NCI-H1694 (cell line): ENCODE data around the gene DPY19L2.
"Not testable (repeated sequence)": the region's sequence is repeated elsewhere in the genome, so short reads cannot be mapped to it uniquely, and the experiment has no call there.

Experiments
- DNase-seq: peaks from one replicate; lab custom pipeline; 2025; lab: John Stamatoyannopoulos, UW

Gene DPY19L2

GRCh38 chr12:63668028-63668799 is at the start of gene DPY19L2:
Gene DPY19L2 (minus strand): TSS chr12:63668493. CDS start chr12:63668393, 100 bp downstream.
- DNase-seq, result no peak

DNA sequence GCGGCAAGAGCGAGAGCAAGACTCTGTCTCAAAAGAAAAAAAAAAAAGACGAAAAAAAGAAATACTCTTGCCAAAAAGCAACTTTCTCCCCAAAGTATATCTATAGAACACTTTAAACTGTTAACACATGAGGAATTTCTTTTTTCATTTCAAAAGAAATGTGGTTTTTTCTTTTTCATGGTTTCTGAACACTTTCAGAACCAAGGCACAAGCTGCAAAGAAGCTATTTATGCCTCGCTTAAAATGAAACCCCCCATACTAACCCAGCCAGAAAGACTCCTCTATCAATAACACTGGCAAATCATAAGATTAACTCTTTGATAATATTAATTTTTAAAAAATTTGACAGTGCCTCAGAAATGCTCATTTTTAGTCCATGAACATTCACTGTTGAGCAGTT is 48.6 kb upstream of the DPY19L2 start:
- not testable (repeated sequence) for DNase-seq

GRCh38 chr12:63715107-63715625 is 46.9 kb upstream of the DPY19L2 start:
- not testable (repeated sequence) for DNase-seq

DNA sequence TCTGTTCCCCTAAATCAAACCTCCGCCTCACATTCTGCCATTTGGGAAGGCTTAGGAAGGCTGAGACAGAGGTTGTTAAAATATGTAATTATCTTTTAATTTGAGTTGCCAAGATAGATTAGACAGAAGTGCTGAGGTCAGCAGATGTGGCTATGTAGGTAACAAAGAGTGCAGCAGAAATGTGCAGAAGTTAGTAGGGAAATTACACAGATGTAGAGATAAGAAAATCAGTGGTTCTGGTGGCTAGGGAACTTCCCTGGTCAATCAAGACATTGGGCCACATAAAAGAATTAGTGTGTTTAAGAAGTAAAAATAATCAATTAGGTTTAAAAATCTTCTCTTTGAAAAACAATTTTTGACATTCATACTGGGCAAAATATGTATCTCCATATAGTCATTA is 46.1 kb upstream of the DPY19L2 start:
- DNase-seq, result not testable (repeated sequence)

- not testable (repeated sequence) for DNase-seq
Observed at GRCh38 chr12:63713681-63714075, 45.4 kb upstream of the DPY19L2 start.

GRCh38 chr12:63712979-63713680 is 44.8 kb upstream of the DPY19L2 start:
- DNase-seq, result not testable (repeated sequence)

- DNase-seq, result not testable (repeated sequence)
Observed at GRCh38 chr12:63712376-63712974, 44.2 kb upstream of the DPY19L2 start.

- not testable (repeated sequence) for DNase-seq
Observed at GRCh38 chr12:63711339-63711738, 43.0 kb upstream of the DPY19L2 start.

DNA sequence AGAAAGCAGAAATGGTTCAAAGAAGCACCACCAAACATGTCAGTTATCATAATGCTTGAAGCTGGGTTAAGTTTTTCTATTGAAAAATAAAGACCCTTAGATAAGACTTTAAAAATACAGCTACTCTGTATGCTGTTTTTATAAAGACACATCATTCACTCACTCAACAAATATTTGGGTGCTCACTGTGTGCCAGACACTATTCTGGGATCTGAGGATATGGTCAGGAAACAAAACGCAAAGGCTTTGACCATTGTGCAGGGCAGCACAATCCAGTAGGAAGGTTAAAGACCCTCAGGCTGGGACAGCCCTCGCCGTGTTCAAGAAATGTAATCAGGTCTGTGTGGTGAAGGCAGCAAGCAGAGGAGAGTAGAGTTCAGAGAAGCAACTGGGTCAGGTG is 38.0 kb upstream of the DPY19L2 start:
- no peak for DNase-seq

- not testable (repeated sequence) for DNase-seq
Observed at GRCh38 chr12:63699678-63700382, 31.5 kb upstream of the DPY19L2 start.

GRCh38 chr12:63699011-63699410 is 30.7 kb upstream of the DPY19L2 start:
- not testable (repeated sequence) for DNase-seq

- not testable (repeated sequence) for DNase-seq
Observed at GRCh38 chr12:63690837-63691236, 22.5 kb upstream of the DPY19L2 start.

DNA sequence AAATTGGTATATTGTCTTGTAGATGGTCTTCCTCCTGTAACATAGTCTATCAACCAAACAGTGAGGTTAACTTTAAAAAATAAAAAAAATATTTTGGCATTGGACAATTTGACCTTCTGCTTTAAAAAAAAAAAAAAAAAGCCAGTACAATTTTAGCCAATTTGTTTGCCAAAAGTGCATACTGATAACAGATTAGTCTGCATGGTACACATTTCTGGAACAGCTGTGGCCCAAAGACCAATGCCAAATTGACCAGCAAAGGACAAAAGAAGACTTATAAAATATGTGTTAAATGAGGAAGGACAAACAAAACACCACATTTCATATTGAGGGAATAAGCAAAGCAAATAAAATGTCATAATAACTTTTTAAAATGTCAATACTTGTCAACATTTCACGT is 20.8 kb upstream of the DPY19L2 start:
- DNase-seq, result not testable (repeated sequence)

DNA sequence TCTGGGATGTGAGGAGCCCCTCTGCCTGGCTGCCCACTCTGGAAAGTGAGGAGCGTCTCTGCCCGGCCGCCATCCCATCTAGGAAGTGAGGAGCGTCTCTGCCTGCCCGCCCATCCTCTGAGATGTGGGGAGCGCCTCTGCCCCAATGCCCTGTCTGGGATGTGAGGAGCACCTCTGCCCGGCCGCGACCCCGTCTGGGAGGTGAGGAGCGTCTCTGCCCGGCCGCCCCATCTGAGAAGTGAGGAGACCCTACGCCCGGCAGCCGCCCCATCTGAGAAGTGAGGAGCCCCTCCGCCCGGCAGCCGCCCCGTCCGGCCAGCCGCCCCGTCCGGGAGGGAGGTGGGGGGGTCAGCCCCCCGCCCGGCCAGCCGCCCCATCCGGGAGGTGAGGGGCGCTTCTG is 18.3 kb upstream of the DPY19L2 start:
- not testable (repeated sequence) for DNase-seq

GRCh38 chr12:63685789-63686188 is 17.5 kb upstream of the DPY19L2 start:
- not testable (repeated sequence) for DNase-seq

DNA sequence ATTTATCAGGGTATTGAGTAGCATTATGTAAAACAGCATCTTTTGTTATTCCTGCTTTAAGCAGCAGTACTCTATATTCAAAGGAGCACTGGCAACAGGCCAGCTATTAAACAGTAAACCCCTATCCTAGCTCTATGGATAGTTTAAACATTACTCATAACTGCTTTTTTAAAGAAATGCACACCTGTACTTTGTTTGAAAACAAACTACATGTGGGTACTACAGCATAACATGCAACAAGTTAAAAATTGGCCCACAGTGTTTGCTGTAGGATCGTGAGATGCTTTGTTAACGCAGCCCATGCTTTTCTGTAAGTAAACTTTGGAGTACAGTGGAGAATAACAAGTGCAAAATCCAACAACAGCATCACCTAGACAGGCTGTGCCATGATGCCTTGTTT is 14.3 kb upstream of the DPY19L2 start:
- not testable (repeated sequence) for DNase-seq

GRCh38 chr12:63680758-63681157 is 12.5 kb upstream of the DPY19L2 start:
- not testable (repeated sequence) for DNase-seq

GRCh38 chr12:63672550-63672949 is 4.3 kb upstream of the DPY19L2 start:
- DNase-seq, result not testable (repeated sequence)

GRCh38 chr12:63669936-63670335 is 1.6 kb upstream of the DPY19L2 start:
- not testable (repeated sequence) for DNase-seq

DNA sequence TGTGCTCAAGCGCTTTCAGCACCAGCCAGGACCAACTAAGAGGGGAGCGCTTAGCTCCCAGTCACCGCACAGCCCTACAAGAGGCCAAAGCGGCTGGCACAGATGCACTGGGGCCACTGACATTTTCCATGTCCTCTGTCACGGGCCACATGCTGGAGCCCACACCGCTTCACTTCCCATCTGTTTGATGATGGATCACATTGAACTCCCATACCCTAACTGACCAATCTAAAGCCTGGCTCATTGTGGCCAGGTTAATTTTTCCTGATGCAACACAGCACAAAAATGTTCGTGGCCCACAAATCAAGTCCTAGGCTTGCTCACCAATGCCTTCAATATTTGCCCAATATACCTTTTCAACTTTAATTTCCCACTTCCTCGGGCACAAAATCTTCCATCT is 1.1 kb upstream of the DPY19L2 start:
- not testable (repeated sequence) for DNase-seq

DNA sequence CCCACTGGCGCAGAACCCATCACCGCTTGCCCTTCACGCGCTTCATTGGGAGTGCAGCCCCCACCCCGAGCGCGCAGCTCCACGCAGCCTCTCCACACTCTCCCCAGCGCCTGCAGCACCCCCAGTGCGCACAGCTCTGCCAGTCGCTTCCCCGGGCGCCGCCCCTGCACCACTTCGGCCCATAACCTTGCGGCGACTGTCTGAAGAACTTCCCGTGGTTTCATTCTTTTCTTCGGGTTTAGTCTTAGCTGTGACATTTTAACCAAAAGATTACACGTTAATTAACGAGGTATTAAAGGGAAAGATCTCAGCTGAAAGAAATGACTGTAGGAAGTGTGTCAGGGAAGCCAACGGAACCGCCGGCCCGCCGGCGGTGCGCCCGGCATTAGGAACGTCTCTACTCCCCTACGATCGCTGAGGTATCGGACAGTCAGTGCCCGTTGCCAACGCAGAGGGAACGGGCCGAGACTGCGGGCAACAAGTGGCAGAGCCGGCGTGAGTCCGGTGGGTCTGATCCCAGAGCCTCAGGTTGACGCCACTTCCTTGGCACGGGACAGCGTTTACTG is 590 bp upstream of the DPY19L2 start:
- not testable (repeated sequence) for DNase-seq
